ENCODE measurements around the gene ANAPC4. TPM values are rescaled to one million over a fixed set of nuclear protein-coding genes. Genes with fewer than 3 reads are reported as not detected.
A peak's percentile ranks its signal among the peaks of the same experiment; 100 is the strongest.

Gene ANAPC4
- total RNA-seq, 1 donor from 2014 or later: 12.2 TPM

DNA sequence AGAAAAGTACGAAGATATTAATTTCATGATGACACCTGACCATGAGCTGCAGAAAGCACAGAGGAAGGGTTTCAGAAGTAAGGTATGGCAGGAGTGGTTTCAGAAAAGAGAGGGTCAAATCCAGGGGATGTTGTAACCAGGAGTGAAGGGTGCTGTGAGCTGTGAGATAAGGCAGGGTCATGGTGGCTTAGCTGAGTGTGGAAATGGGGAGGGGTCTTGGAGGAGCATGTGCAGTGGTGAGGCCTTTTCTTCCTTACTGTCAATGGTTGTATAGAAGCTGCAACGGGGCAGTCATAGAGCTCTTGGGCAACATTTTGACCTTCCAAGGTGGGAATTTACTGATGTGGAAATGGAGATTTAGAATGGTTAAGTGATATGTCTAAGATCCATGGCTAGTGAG, 2.5 kb downstream of the ANAPC4 start:
- peak overlapping the region; percentile 18 for H3K27ac ChIP-seq (replicated peaks)
- peaks cover 27% of the 10 kb centered on the region for H3K4me1 ChIP-seq
- no peaks in the 10 kb centered on the region for H3K27me3 ChIP-seq (ENCODE audit: low read depth)
- H3K4me3 ChIP-seq: no peak overlapping the region
- TF ChIP-seq CTCF (IDR thresholded peaks at IDR 0.05; ENCODE audit: borderline replicate concordance): no peak
- H3K36me3 ChIP-seq: peaks cover 41% of the 10 kb centered on the region
- peaks cover 5% of the 10 kb centered on the region for H3K9me3 ChIP-seq (replicated peaks)
- DNase-seq: no peak
- intact Hi-C loops (cut with micrococcal nuclease): no loop called here

DNA sequence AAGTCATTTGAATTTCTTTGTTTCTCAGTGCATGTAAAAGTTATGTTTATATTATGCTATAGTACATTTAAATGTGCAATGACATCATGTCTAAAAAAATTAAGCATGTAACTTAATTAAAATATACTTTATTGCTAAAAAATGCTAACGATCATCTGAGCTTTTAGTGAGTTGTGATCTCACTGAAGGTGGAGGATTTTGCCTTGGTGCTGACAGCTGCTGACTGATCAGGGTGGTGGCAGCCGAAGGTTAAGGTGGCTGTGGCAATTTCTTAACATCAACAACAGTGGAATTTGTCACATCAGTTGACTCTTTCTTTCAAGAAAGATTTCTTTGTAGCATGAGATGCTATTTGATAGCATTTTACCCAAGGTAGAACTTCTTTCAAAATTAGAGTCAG, 6.6 kb downstream of the ANAPC4 start:
- Histone ChIP-seq H3K4me3 (no peak overlapping the region), H3K9me3 (replicated peaks) (no peaks in the 10 kb centered on the region), H3K27me3 (ENCODE audit: low read depth) (no peaks in the 10 kb centered on the region), H3K27ac (replicated peaks) (no peak overlapping the region), H3K4me1 (peaks cover 7% of the 10 kb centered on the region), H3K36me3 (peaks cover 61% of the 10 kb centered on the region)
- no peak for TF ChIP-seq CTCF (IDR thresholded peaks at IDR 0.05; ENCODE audit: borderline replicate concordance)
- DNase-seq: no peak
- intact Hi-C loops (cut with micrococcal nuclease): no loop called here

DNA sequence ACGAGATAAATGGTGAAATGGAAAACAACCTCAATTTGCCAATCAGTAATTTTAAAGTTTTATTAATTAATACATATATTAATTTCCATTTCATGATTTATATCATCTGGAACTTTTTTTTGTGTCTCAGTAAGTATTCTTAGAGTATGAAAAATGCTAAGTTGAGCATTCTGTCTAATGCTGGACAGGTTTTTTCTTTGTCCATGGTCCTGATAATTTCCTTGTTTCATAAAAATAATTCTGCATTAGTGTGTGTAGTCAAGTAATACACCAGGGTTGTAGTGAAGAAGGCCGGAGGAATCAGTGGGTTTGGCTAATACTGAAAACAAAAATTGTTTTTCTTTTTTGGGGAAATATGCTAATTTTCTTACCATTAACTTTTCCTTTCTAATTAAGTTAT, 9.9 kb downstream of the ANAPC4 start:
- H3K9me3 ChIP-seq (replicated peaks): no peaks in the 10 kb centered on the region
- H3K36me3 ChIP-seq: peaks cover 78% of the 10 kb centered on the region
- H3K4me1 ChIP-seq: no peaks in the 10 kb centered on the region
- DNase-seq: no peak
- H3K4me3 ChIP-seq: no peak overlapping the region
- intact Hi-C loops (cut with micrococcal nuclease): no loop called here
- H3K27me3 ChIP-seq (ENCODE audit: low read depth): no peaks in the 10 kb centered on the region
- TF ChIP-seq CTCF (IDR thresholded peaks at IDR 0.05; ENCODE audit: borderline replicate concordance): no peak
- H3K27ac ChIP-seq (replicated peaks): no peak overlapping the region

DNA sequence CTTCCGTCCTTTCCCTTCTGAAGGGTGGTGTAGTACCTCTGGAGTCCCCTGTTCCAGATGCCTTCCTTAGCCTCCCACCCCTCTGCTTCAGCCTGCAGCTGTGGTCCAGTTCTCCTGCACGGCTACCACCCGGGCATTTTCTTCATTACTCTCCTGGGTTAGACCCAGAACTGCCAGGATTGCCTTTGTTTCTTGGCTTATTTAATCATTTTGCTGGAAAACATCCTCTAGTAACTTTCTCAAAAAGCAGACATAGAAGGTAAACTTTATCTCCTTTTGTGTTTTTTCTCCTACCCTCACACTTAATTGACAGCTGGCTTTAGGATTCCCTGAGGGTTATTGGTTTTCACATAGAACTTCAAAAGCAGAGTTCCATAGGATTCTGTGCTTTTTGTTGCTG, 20.2 kb downstream of the ANAPC4 start:
- Histone ChIP-seq H3K27me3 (ENCODE audit: low read depth) (no peaks in the 10 kb centered on the region), H3K9me3 (replicated peaks) (peaks cover 9% of the 10 kb centered on the region), H3K27ac (replicated peaks) (no peak overlapping the region), H3K36me3 (peaks cover 97% of the 10 kb centered on the region), H3K4me1 (no peaks in the 10 kb centered on the region), H3K4me3 (no peak overlapping the region)
- no peak for TF ChIP-seq CTCF (IDR thresholded peaks at IDR 0.05; ENCODE audit: borderline replicate concordance)
- DNase-seq: no peak
- intact Hi-C loops (cut with micrococcal nuclease): no loop called here

- intact Hi-C loops (cut with micrococcal nuclease): no loop called here
- no peaks in the 10 kb centered on the region for H3K27me3 ChIP-seq (ENCODE audit: low read depth)
- no peak for DNase-seq
- TF ChIP-seq CTCF (IDR thresholded peaks at IDR 0.05; ENCODE audit: borderline replicate concordance): no peak
- H3K4me1 ChIP-seq: no peaks in the 10 kb centered on the region
- peaks cover 96% of the 10 kb centered on the region for H3K36me3 ChIP-seq
- H3K27ac ChIP-seq (replicated peaks): no peak overlapping the region
- H3K9me3 ChIP-seq (replicated peaks): peaks cover 9% of the 10 kb centered on the region
- no peak overlapping the region for H3K4me3 ChIP-seq
Measured at GRCh38 chr4:25399510-25399909, 22.4 kb downstream of the ANAPC4 start.

- TF ChIP-seq CTCF (IDR thresholded peaks at IDR 0.05; ENCODE audit: borderline replicate concordance): no peak
- no peaks in the 10 kb centered on the region for H3K27me3 ChIP-seq (ENCODE audit: low read depth)
- no peaks in the 10 kb centered on the region for H3K4me1 ChIP-seq
- intact Hi-C loops (cut with micrococcal nuclease): no loop called here
- no peak overlapping the region for H3K27ac ChIP-seq (replicated peaks)
- H3K36me3 ChIP-seq: peaks cover 96% of the 10 kb centered on the region
- no peak for DNase-seq
- H3K4me3 ChIP-seq: no peak overlapping the region
- H3K9me3 ChIP-seq (replicated peaks): peaks cover 9% of the 10 kb centered on the region
Measured at GRCh38 chr4:25401066-25401465, 24.0 kb downstream of the ANAPC4 start.
